ENCODE measurements around the gene MB21D2.

- TF ChIP-seq EZH2phosphoT487 (IDR thresholded peaks at IDR 0.05) (no peak), EZH2 (IDR thresholded peaks at IDR 0.05) (no peak)
- TF ChIP-seq, protein P1, sequence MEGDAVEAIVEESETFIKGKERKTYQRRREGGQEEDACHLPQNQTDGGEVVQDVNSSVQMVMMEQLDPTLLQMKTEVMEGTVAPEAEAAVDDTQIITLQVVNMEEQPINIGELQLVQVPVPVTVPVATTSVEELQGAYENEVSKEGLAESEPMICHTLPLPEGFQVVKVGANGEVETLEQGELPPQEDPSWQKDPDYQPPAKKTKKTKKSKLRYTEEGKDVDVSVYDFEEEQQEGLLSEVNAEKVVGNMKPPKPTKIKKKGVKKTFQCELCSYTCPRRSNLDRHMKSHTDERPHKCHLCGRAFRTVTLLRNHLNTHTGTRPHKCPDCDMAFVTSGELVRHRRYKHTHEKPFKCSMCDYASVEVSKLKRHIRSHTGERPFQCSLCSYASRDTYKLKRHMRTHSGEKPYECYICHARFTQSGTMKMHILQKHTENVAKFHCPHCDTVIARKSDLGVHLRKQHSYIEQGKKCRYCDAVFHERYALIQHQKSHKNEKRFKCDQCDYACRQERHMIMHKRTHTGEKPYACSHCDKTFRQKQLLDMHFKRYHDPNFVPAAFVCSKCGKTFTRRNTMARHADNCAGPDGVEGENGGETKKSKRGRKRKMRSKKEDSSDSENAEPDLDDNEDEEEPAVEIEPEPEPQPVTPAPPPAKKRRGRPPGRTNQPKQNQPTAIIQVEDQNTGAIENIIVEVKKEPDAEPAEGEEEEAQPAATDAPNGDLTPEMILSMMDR (IDR thresholded peaks at IDR 0.05) = peak; percentile 84
Observed at GRCh38 chr3:192816351-192816750, 101.3 kb downstream of the MB21D2 start.
